ENCODE data around the gene THADA.
"Not testable (repeated sequence)": the region's sequence is repeated elsewhere in the genome, so short reads cannot be mapped to it uniquely, and the experiment has no call there.

THADA gene

GRCh38 chr2:43388371-43388770, 207.5 kb downstream of the THADA start:
- Histone ChIP-seq H3K36me3 (ENCODE audit: insufficient read depth, insufficient read length, low read length) (no peaks in the 10 kb centered on the region), H3K9me3 (ENCODE audit: insufficient read depth, low read length) (no peaks in the 10 kb centered on the region), H3K27me3 (ENCODE audit: insufficient read depth, insufficient read length) (no peaks in the 10 kb centered on the region), H3K9ac (ENCODE audit: insufficient read length, low read depth) (no peak overlapping the region), H3K4me1 (ENCODE audit: insufficient read depth, insufficient read length) (no peaks in the 10 kb centered on the region), H3K4me3 (ENCODE audit: insufficient read length, low read depth) (no peak overlapping the region)
- no peak for TF ChIP-seq YY1 (IDR thresholded peaks at IDR 0.05; ENCODE audit: insufficient read depth, insufficient read length)
- no peak for TF ChIP-seq SUZ12 (IDR thresholded peaks at IDR 0.05; ENCODE audit: extremely low read depth, insufficient read depth, insufficient read length)
- TF ChIP-seq ZNF274 (IDR thresholded peaks at IDR 0.05; ENCODE audit: low read depth, low read length), result no peak
- DNase-seq (ENCODE audit: low read depth, low spot score), result no peak

GRCh38 chr2:43387092-43388062, 208.5 kb downstream of the THADA start:
- Histone ChIP-seq H3K4me1 (ENCODE audit: insufficient read depth, insufficient read length) (no peaks in the 10 kb centered on the region), H3K36me3 (ENCODE audit: insufficient read depth, insufficient read length, low read length) (no peaks in the 10 kb centered on the region), H3K4me3 (ENCODE audit: insufficient read length, low read depth) (no peak overlapping the region), H3K9ac (ENCODE audit: insufficient read length, low read depth) (no peak overlapping the region), H3K27me3 (ENCODE audit: insufficient read depth, insufficient read length) (no peaks in the 10 kb centered on the region), H3K9me3 (ENCODE audit: insufficient read depth, low read length) (no peaks in the 10 kb centered on the region)
- DNase-seq (ENCODE audit: low read depth, low spot score), result no peak
- no peak for TF ChIP-seq YY1 (IDR thresholded peaks at IDR 0.05; ENCODE audit: insufficient read depth, insufficient read length)
- no peak for TF ChIP-seq ZNF274 (IDR thresholded peaks at IDR 0.05; ENCODE audit: low read depth, low read length)
- TF ChIP-seq SUZ12 (IDR thresholded peaks at IDR 0.05; ENCODE audit: extremely low read depth, insufficient read depth, insufficient read length), result no peak

- not testable (repeated sequence) for H3K4me3 ChIP-seq (ENCODE audit: insufficient read length, low read depth); H3K9me3 ChIP-seq (ENCODE audit: insufficient read depth, low read length); H3K36me3 ChIP-seq (ENCODE audit: insufficient read depth, insufficient read length, low read length); H3K27me3 ChIP-seq (ENCODE audit: insufficient read depth, insufficient read length); DNase-seq (ENCODE audit: low read depth, low spot score); H3K9ac ChIP-seq (ENCODE audit: insufficient read length, low read depth); H3K4me1 ChIP-seq (ENCODE audit: insufficient read depth, insufficient read length)
These were observed 209.2 kb downstream of the THADA start for GRCh38 chr2:43386679-43387078.

- no peak overlapping the region for H3K9ac ChIP-seq (ENCODE audit: insufficient read length, low read depth)
- H3K4me1 ChIP-seq (ENCODE audit: insufficient read depth, insufficient read length), result no peaks in the 10 kb centered on the region
- H3K4me3 ChIP-seq (ENCODE audit: insufficient read length, low read depth), result no peak overlapping the region
- no peaks in the 10 kb centered on the region for H3K9me3 ChIP-seq (ENCODE audit: insufficient read depth, low read length)
- no peaks in the 10 kb centered on the region for H3K36me3 ChIP-seq (ENCODE audit: insufficient read depth, insufficient read length, low read length)
- TF ChIP-seq SUZ12 (IDR thresholded peaks at IDR 0.05; ENCODE audit: extremely low read depth, insufficient read depth, insufficient read length) (no peak), YY1 (IDR thresholded peaks at IDR 0.05; ENCODE audit: insufficient read depth, insufficient read length) (no peak), ZNF274 (IDR thresholded peaks at IDR 0.05; ENCODE audit: low read depth, low read length) (no peak)
- DNase-seq (ENCODE audit: low read depth, low spot score), result no peak
- no peaks in the 10 kb centered on the region for H3K27me3 ChIP-seq (ENCODE audit: insufficient read depth, insufficient read length)
These were observed 211.7 kb downstream of the THADA start for GRCh38 chr2:43384143-43384542.

- TF ChIP-seq ZNF274 (IDR thresholded peaks at IDR 0.05; ENCODE audit: low read depth, low read length), result no peak
- no peak for TF ChIP-seq YY1 (IDR thresholded peaks at IDR 0.05; ENCODE audit: insufficient read depth, insufficient read length)
- TF ChIP-seq SUZ12 (IDR thresholded peaks at IDR 0.05; ENCODE audit: extremely low read depth, insufficient read depth, insufficient read length), result no peak
- Histone ChIP-seq H3K9me3 (ENCODE audit: insufficient read depth, low read length) (no peaks in the 10 kb centered on the region), H3K27me3 (ENCODE audit: insufficient read depth, insufficient read length) (no peaks in the 10 kb centered on the region), H3K4me1 (ENCODE audit: insufficient read depth, insufficient read length) (no peaks in the 10 kb centered on the region), H3K9ac (ENCODE audit: insufficient read length, low read depth) (no peak overlapping the region), H3K36me3 (ENCODE audit: insufficient read depth, insufficient read length, low read length) (no peaks in the 10 kb centered on the region), H3K4me3 (ENCODE audit: insufficient read length, low read depth) (no peak overlapping the region)
- DNase-seq (ENCODE audit: low read depth, low spot score), result no peak
These were observed 212.3 kb downstream of the THADA start for GRCh38 chr2:43383533-43383932.

- Histone ChIP-seq H3K9me3 (ENCODE audit: insufficient read depth, low read length) (no peaks in the 10 kb centered on the region), H3K9ac (ENCODE audit: insufficient read length, low read depth) (no peak overlapping the region), H3K36me3 (ENCODE audit: insufficient read depth, insufficient read length, low read length) (no peaks in the 10 kb centered on the region), H3K27me3 (ENCODE audit: insufficient read depth, insufficient read length) (no peaks in the 10 kb centered on the region), H3K4me1 (ENCODE audit: insufficient read depth, insufficient read length) (no peaks in the 10 kb centered on the region), H3K4me3 (ENCODE audit: insufficient read length, low read depth) (no peak overlapping the region)
- TF ChIP-seq SUZ12 (IDR thresholded peaks at IDR 0.05; ENCODE audit: extremely low read depth, insufficient read depth, insufficient read length), result no peak
- no peak for TF ChIP-seq ZNF274 (IDR thresholded peaks at IDR 0.05; ENCODE audit: low read depth, low read length)
- TF ChIP-seq YY1 (IDR thresholded peaks at IDR 0.05; ENCODE audit: insufficient read depth, insufficient read length), result no peak
- no peak for DNase-seq (ENCODE audit: low read depth, low spot score)
These were observed 216.3 kb downstream of the THADA start for GRCh38 chr2:43379494-43379893.

- Histone ChIP-seq H3K27me3 (ENCODE audit: insufficient read depth, insufficient read length) (no peaks in the 10 kb centered on the region), H3K9me3 (ENCODE audit: insufficient read depth, low read length) (no peaks in the 10 kb centered on the region), H3K9ac (ENCODE audit: insufficient read length, low read depth) (no peak overlapping the region), H3K4me3 (ENCODE audit: insufficient read length, low read depth) (no peak overlapping the region), H3K4me1 (ENCODE audit: insufficient read depth, insufficient read length) (no peaks in the 10 kb centered on the region), H3K36me3 (ENCODE audit: insufficient read depth, insufficient read length, low read length) (no peaks in the 10 kb centered on the region)
- DNase-seq (ENCODE audit: low read depth, low spot score), result no peak
- no peak for TF ChIP-seq ZNF274 (IDR thresholded peaks at IDR 0.05; ENCODE audit: low read depth, low read length)
- TF ChIP-seq SUZ12 (IDR thresholded peaks at IDR 0.05; ENCODE audit: extremely low read depth, insufficient read depth, insufficient read length), result no peak
These were observed 218.5 kb downstream of the THADA start for GRCh38 chr2:43377327-43377726.

Measured in NT2/D1 (cell line).